K562 (cell line): Measurements from ENCODE around the gene ZCCHC14. TPM values are rescaled to one million over a fixed set of nuclear protein-coding genes. Genes with fewer than 3 reads are reported as not detected.

Source experiments
- ATAC-seq: fragments of 200-7000 bp; cut with Tn5 transposase; 3 replicates; pipeline ENCODE4 v1.9.1; 2020; ENCODE audit warnings: moderate library complexity
- BruUV-seq: library from RNA; stranded (reverse); fragments of 400-500 nt; replicated peaks from 2 replicates; lab custom pipeline; 2021; lab: Mats Ljungman, UMichigan
- CTCF ChIA-PET: fragments of 300-600 bp; formaldehyde crosslinking; extraction: SDS; loops from one replicate; lab custom pipeline; 2021; ENCODE audit warnings: low intra/inter-chr PET ratio; lab: Yijun Ruan, JAX
- POLR2A ChIA-PET: fragments of 300-600, 350-650 bp; sonication (Branson Sonifier 250); formaldehyde crosslinking; extraction: SDS; loops from one replicate; lab custom pipeline; 2021; ENCODE audit warnings: antibody characterized with exemption, inconsistent platforms; lab: Yijun Ruan, JAX
- DNase-seq, 4 experiments: peaks; one replicate each; pipeline versions ENCODE4 v3.0.0 to v3.0.0-alpha.2; 2011 to 2018; ENCODE audit warnings: low spot score in 3 of 4, mixed read lengths in 3 of 4; ENCODE audit errors: extremely low read depth in 1 of 4
- FAIRE-seq: peaks from 2 replicates; lab custom pipeline; 2011; peaks lifted over from hg19 to GRCh38; lab: Jason Lieb, UNC
- H2AFZ ChIP-seq: 2 replicates; pipeline ENCODE4 v1.6.0; 2011; ENCODE audit warnings: low read depth, low read length, control low read depth, inconsistent platforms
- H3K27ac ChIP-seq: fragments of 200-600 bp; 3 replicates; pipeline ENCODE4 v1.8.0; 2011; ENCODE audit warnings: low read depth, mild to moderate bottlenecking, control low read depth, inconsistent platforms, low read length, moderate library complexity, mixed read lengths; ENCODE audit errors: extremely low read depth
- H3K27me3 ChIP-seq, 2 experiments: fragments of 300-600 bp in 1 of 2; 2 replicates in 1 of 2; 3 replicates in 1 of 2; pipeline versions ENCODE4 v1.6.0 to v1.8.0; 2011; ENCODE audit warnings: inconsistent platforms in 2 of 2, low read length in 2 of 2, mild to moderate bottlenecking in 1 of 2, mixed read lengths in 1 of 2, moderate library complexity in 1 of 2; ENCODE audit not compliant: control insufficient read depth in 2 of 2, insufficient read depth in 2 of 2
- H3K36me3 ChIP-seq: fragments of 300-600 bp; 3 replicates; pipeline ENCODE4 v1.8.0; 2011; ENCODE audit warnings: mild to moderate bottlenecking, low read length, inconsistent platforms; ENCODE audit not compliant: control insufficient read depth, insufficient read depth
- H3K4me1 ChIP-seq, 2 experiments: fragments of 200-600 bp in 1 of 2; replicated peaks in 1 of 2; 2 replicates in 1 of 2; 3 replicates in 1 of 2; pipeline versions ENCODE4 v1.5.1 to v1.8.0; 2011; ENCODE audit warnings: inconsistent platforms in 2 of 2, low read length in 2 of 2, mild to moderate bottlenecking in 1 of 2, mixed read lengths in 1 of 2, moderate library complexity in 1 of 2; ENCODE audit not compliant: control insufficient read depth in 2 of 2, insufficient read depth in 2 of 2
- H3K4me2 ChIP-seq: 2 replicates; pipeline ENCODE4 v1.6.1; 2011; ENCODE audit warnings: low read length, control low read depth, inconsistent platforms, mixed read lengths; ENCODE audit not compliant: insufficient read depth
- H3K4me3 ChIP-seq: fragments of 200-600 bp; sonication (generic), shearing (Covaris generic); 2 replicates; pipeline ENCODE4 v1.5.1; 2016; ENCODE audit warnings: control low read depth, inconsistent platforms
- H3K79me2 ChIP-seq: fragments of 200-600 bp; 3 replicates; pipeline ENCODE4 v1.8.0; 2011; ENCODE audit warnings: low read length, inconsistent platforms; ENCODE audit not compliant: control insufficient read depth, insufficient read depth
- H3K9ac ChIP-seq, 2 experiments: 2 replicates each; pipeline versions ENCODE4 v1.6.0 to v1.6.1; 2011; ENCODE audit warnings: low read depth in 2 of 2, low read length in 2 of 2, control low read depth in 1 of 2, inconsistent platforms in 1 of 2, mild to moderate bottlenecking in 1 of 2, mixed read lengths in 1 of 2; ENCODE audit not compliant: insufficient read depth in 1 of 2
- H3K9me1 ChIP-seq: one replicate; pipeline ENCODE4 v1.6.0; 2011; ENCODE audit warnings: inconsistent platforms, mild to moderate bottlenecking, low read length, moderate library complexity; ENCODE audit not compliant: control insufficient read depth, insufficient read depth
- H3K9me3 ChIP-seq: replicated peaks from 2 replicates; pipeline ENCODE4 v1.5.1; 2011; ENCODE audit warnings: low read depth, low read length, inconsistent platforms; ENCODE audit not compliant: control insufficient read depth, insufficient read depth
- H4K20me1 ChIP-seq: replicated peaks from 2 replicates; pipeline ENCODE4 v1.6.1; 2011; ENCODE audit warnings: low read length, inconsistent platforms, mixed read lengths; ENCODE audit not compliant: control insufficient read depth, insufficient read depth
- FOXJ2 ChIP-seq: fragments of 200-800 bp; sonication (Bioruptor generic); IDR thresholded peaks from 2 replicates; pipeline ENCODE4 v1.6.1; 2016; ENCODE audit warnings: missing genetic modification characterization, missing compliant biosample characterization
- GATAD2B ChIP-seq: fragments of 450-650 bp; IDR thresholded peaks from 2 replicates; pipeline ENCODE4 v1.6.1; 2017; ENCODE audit warnings: mild to moderate bottlenecking, borderline replicate concordance
- KDM4B ChIP-seq, 2 experiments: fragments of 450-650 bp in 1 of 2; sonication (generic) in 1 of 2; IDR thresholded peaks; 2 replicates each; pipeline ENCODE4 v1.6.1; 2016 to 2017; ENCODE audit warnings: borderline replicate concordance in 2 of 2, antibody characterized with exemption in 1 of 2, low read depth in 1 of 2, mild to moderate bottlenecking in 1 of 2
- MAFF ChIP-seq: IDR thresholded peaks from 2 replicates; pipeline ENCODE4 v1.6.1; 2012; ENCODE audit warnings: low read length, improper control_type of control experiment
- MTA1 ChIP-seq: fragments of 450-650 bp; IDR thresholded peaks from 2 replicates; pipeline ENCODE4 v1.6.1; 2017; ENCODE audit warnings: borderline replicate concordance
- TAF1 ChIP-seq: IDR thresholded peaks from 2 replicates; pipeline ENCODE4 v1.6.1; 2011; ENCODE audit warnings: mild to moderate bottlenecking, low read length, moderate library complexity; ENCODE audit not compliant: insufficient read depth, control insufficient read depth, severe bottlenecking; ENCODE audit errors: extremely low read depth
- TEAD1 ChIP-seq, 2 experiments: fragments of 450-650 bp in 1 of 2; sonication (generic) in 1 of 2; formaldehyde crosslinking; IDR thresholded peaks; 2 replicates each; pipeline versions ENCODE4 v1.4.0 to v1.8.0; 2020 to 2022; ENCODE audit warnings: mild to moderate bottlenecking in 2 of 2, missing genetic modification reagents in 1 of 2
- THRAP3 ChIP-seq: fragments of 450-650 bp; IDR thresholded peaks from 2 replicates; pipeline ENCODE4 v1.6.1; 2016; ENCODE audit warnings: mild to moderate bottlenecking, inconsistent platforms, borderline replicate concordance
- ZBTB5 ChIP-seq: fragments of 450-650 bp; IDR thresholded peaks from 2 replicates; pipeline ENCODE4 v1.6.1; 2017; ENCODE audit warnings: antibody characterized with exemption
- ZNF263 ChIP-seq: sonication (generic); formaldehyde crosslinking; IDR thresholded peaks from 2 replicates; pipeline ENCODE4 v1.8.0; 2022; ENCODE audit warnings: mild to moderate bottlenecking, missing genetic modification reagents, borderline replicate concordance
- ZNF282 ChIP-seq: sonication (generic); formaldehyde crosslinking; IDR thresholded peaks from 2 replicates; pipeline ENCODE4 v1.8.1; 2023; ENCODE audit warnings: missing genetic modification reagents
- ZNF3 ChIP-seq: fragments of 250-450 bp; sonication (Bioruptor Pico); IDR thresholded peaks from 2 replicates; pipeline ENCODE4 v1.5.0; 2021; ENCODE audit warnings: mild to moderate bottlenecking, moderate library complexity
- ZNF347 ChIP-seq: fragments of 450-650 bp; formaldehyde crosslinking; IDR thresholded peaks from 2 replicates; pipeline ENCODE4 v1.4.0; 2020; ENCODE audit warnings: low read depth, mild to moderate bottlenecking, moderate library complexity
- ZNF354B ChIP-seq: fragments of 250-450 bp; sonication (Bioruptor Pico); IDR thresholded peaks from 2 replicates; pipeline ENCODE4 v1.4.0; 2020
- ZNF79 ChIP-seq: fragments of 250-450 bp; sonication (Bioruptor Pico); IDR thresholded peaks from 2 replicates; pipeline ENCODE4 v1.4.0; 2020; ENCODE audit warnings: low read depth, mild to moderate bottlenecking, moderate library complexity
- WGBS: fragments of 100-300 bp; shearing (Covaris generic); methylation state at CpG from one replicate; pipeline ENCODE4 v1.1.6; 2016; ENCODE audit warnings: low coverage, mixed read lengths; ENCODE audit not compliant: insufficient coverage; ENCODE audit errors: missing lambda C conversion rate; 5-methylcytosine and 5-hydroxymethylcytosine counted together
- in situ Hi-C: fragments of 300-500 bp; cut with MboI; formaldehyde crosslinking; loops from 4 replicates; pipeline ENCODE4 v1.15.0; 2018; ENCODE audit warnings: inconsistent platforms, mixed read lengths
- intact Hi-C: fragments of 100-400 bp; cut with micrococcal nuclease; formaldehyde crosslinking; loops from 2 replicates; pipeline ENCODE4 v1.14.2; 2022
- polyA plus RNA-seq, 8 experiments: library from polyadenylated mRNA; depleted of rRNA in 4 of 8; stranded (reverse) in 5 of 8; unstranded in 3 of 8; fragments of >200 nt; fragmentation: Nextera tagmentation in 2 of 8; fragmentation: Illumina TruSeq in 1 of 8; extraction: Ambion mirVana in 2 of 8; extraction: Trizol in 1 of 8; gene quantifications; 2 replicates each; pipeline versions ENCODE4 v1.2.1 to v1.2.3, GENCODE V29; 2011 to 2014; ENCODE audit warnings: inconsistent platforms in 1 of 8, missing spikeins in 1 of 8
- total RNA-seq, 7 experiments: library from RNA; depleted of rRNA in 6 of 7; stranded (reverse); fragments of >200 nt in 6 of 7; fragmentation: Illumina TruSeq in 2 of 7; extraction: Trizol in 2 of 7; gene quantifications; 2 replicates each; pipeline versions ENCODE4 v1.2.1 to v1.2.3, GENCODE V29; 2011 to 2021; ENCODE audit warnings: low replicate concordance in 1 of 7
- TF ChIP-seq, protein P1 (sequence below), 2 experiments: IDR thresholded peaks in 1 of 2; conservative IDR thresholded peaks in 1 of 2; 2 replicates each; pipeline ENCODE4 v1.6.1; 2016; ENCODE audit warnings: low read depth in 2 of 2, mild to moderate bottlenecking in 1 of 2, missing compliant biosample characterization in 1 of 2, missing genetic modification characterization in 1 of 2, moderate library complexity in 1 of 2

ZCCHC14 gene
- total and polyA plus RNA-seq, 9 of the 15 experiments (the other 6 are each of a cell fraction or from before 2014, with no cell fraction given): 1.5 to 12.4 (median 2.9) TPM

DNA sequence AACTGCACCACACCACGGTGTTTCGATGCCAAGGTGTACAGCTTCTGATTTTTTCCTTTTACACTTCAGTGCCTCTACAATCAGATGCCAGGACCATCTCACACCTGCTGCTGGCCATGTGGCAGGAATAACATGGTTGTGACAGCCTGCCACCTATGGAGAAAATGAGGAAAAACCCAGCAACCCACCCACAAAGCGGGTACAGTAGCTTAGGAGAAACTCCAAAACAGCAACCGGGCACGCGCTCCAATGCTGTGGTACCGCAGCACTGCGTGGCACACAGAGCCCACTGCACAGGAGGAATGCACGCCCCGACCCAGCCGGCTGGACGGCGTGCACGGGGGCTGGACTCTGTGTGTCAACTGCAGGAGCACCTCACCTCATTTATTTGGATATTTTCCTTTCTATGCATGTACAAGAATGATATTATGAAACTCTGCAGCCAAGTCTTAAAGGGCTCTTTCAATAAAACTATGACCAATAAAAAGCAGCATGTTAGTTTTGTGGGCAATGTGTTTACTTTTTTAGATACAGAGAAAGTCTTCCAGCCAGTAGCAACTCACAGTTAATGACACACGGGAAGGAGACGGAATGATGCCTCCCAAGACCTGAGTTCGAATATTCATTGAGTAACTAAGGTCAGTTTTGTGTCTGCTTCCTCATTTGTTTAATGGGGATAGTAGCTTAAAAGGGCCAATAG is 54.8 kb downstream of the ZCCHC14 start (continued):
- TF ChIP-seq ZBTB5: no peak
- TF ChIP-seq TAF1: no peak
- TF ChIP-seq MAFF: no peak
- no peak for TF ChIP-seq ZNF263

DNA sequence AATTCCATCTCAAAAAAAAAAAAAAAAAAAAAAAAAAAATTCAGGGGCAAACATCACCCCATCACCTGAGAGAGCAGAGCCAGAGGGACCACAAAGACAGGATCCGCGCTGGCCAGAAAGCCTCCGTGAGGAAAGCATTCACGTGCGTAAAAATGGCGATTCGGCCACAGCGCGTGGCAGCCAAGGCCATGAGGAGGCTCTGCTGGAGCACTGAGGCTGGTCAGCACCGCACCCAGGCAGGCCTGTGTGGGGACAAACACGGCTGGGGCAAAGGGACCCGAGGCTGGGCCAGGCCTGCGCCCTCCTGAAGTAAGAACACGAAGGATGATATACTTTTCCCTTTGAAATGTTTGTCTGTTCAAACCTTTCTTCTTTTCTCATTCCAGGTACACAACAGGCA is 55.5 kb downstream of the ZCCHC14 start:
- ChIA-PET POLR2A (no interaction called here), CTCF (no interaction called here)
- in situ Hi-C loops: no loop called here
- FAIRE-seq: no peak
- intact Hi-C loops: no loop called here
- Histone ChIP-seq H3K9me1 (no peaks in the 10 kb centered on the region), H3K79me2 (no peaks in the 10 kb centered on the region), H3K4me2 (no peak overlapping the region), H3K9me3 (no peaks in the 10 kb centered on the region), H3K4me3 (no peak overlapping the region), H2AFZ (no peak overlapping the region), H3K27ac (no peak overlapping the region), H3K4me1 (peaks cover 0 to 15% of the 10 kb centered on the region in 2 experiments; a peak in 1 of 5 replicates), H4K20me1 (peaks cover 8% of the 10 kb centered on the region; the same call in 1 of the 2 replicates), H3K9ac (no peak overlapping the region; a peak in 1 of 4 replicates), H3K27me3 (no peaks in the 10 kb centered on the region), H3K36me3 (peaks cover 2% of the 10 kb centered on the region; the same call in 1 of the 3 replicates)
- WGBS: 84% methylated on average over 14 of the region's 14 CpGs
- ATAC-seq: no peak
- DNase-seq: no peak
- no TSS peak for BruUV-seq
- TF ChIP-seq ZNF354B (no peak), KDM4B (IDR thresholded peaks at IDR 0.05; ENCODE audit: borderline replicate concordance in 2 of 2, low read depth in 1 of 2) (no peak), ZNF79 (no peak), FOXJ2 (tag) (no peak), TEAD1 (CRISPR knock-in tag; IDR thresholded peaks at IDR 0.05) (no peak), GATAD2B (no peak), MTA1 (no peak), ZNF347 (CRISPR knock-in tag) (no peak), ZNF3 (CRISPR knock-in tag) (no peak), ZNF282 (no peak), THRAP3 (no peak)
- TF ChIP-seq, protein P1, sequence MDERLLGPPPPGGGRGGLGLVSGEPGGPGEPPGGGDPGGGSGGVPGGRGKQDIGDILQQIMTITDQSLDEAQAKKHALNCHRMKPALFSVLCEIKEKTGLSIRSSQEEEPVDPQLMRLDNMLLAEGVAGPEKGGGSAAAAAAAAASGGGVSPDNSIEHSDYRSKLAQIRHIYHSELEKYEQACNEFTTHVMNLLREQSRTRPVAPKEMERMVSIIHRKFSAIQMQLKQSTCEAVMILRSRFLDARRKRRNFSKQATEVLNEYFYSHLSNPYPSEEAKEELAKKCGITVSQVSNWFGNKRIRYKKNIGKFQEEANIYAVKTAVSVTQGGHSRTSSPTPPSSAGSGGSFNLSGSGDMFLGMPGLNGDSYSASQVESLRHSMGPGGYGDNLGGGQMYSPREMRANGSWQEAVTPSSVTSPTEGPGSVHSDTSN (CRISPR knock-in tag; IDR thresholded peaks at IDR 0.05; ENCODE audit: low read depth): no peak
- TF ChIP-seq, protein P1 (tag; conservative IDR thresholded peaks at IDR 0.05; ENCODE audit: low read depth): no peak
